ENCODE results near the gene CPNE4.
A peak's percentile ranks its signal among the peaks of the same experiment; 100 is the strongest.
"Not testable (repeated sequence)": the region's sequence is repeated elsewhere in the genome, so short reads cannot be mapped to it uniquely, and the experiment has no call there.

The CPNE4 gene

DNA sequence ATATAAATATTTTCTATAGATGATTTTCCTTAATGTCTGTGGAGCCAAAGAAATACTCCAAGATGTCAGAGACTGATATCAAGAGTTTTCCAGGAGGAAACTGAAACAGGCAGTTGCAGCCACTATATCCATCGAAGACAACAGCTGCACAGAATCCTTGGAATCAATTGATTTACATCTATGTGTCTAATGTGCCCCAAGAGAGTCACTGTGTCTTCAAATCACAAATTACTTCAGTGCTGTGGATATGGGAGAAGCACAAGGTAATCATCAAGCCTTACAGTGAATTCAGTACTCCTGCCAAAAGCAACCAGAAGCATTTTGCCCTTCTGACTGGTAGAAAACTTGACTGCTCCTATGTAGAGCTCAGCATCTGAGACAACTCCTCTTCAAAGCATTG, 51.1 kb downstream of the CPNE4 start:
- Histone ChIP-seq H3K27me3 (ENCODE audit: insufficient read depth, insufficient read length) (no peaks in the 10 kb centered on the region), H3K4me3 (ENCODE audit: insufficient read length, low read depth) (no peak overlapping the region), H3K4me1 (ENCODE audit: insufficient read depth, insufficient read length) (no peaks in the 10 kb centered on the region), H3K36me3 (ENCODE audit: insufficient read depth, insufficient read length, low read length) (no peaks in the 10 kb centered on the region), H3K9me3 (ENCODE audit: insufficient read depth, low read length) (0 out of 2 replicates have a peak, but pooled peaks cover 3% of the 10 kb centered on the region), H3K9ac (ENCODE audit: insufficient read length, low read depth) (no peak overlapping the region)
- no peak for DNase-seq (ENCODE audit: low read depth, low spot score)
- TF ChIP-seq ZNF274 (IDR thresholded peaks at IDR 0.05; ENCODE audit: low read depth, low read length) (no peak), YY1 (IDR thresholded peaks at IDR 0.05; ENCODE audit: insufficient read depth, insufficient read length) (no peak), SUZ12 (IDR thresholded peaks at IDR 0.05; ENCODE audit: extremely low read depth, insufficient read depth, insufficient read length) (no peak)

- Histone ChIP-seq H3K27me3 (ENCODE audit: insufficient read depth, insufficient read length) (no peaks in the 10 kb centered on the region), H3K36me3 (ENCODE audit: insufficient read depth, insufficient read length, low read length) (no peaks in the 10 kb centered on the region), H3K4me1 (ENCODE audit: insufficient read depth, insufficient read length) (no peaks in the 10 kb centered on the region), H3K9ac (ENCODE audit: insufficient read length, low read depth) (no peak overlapping the region), H3K9me3 (ENCODE audit: insufficient read depth, low read length) (0 out of 2 replicates have a peak, but pooled peaks cover 3% of the 10 kb centered on the region), H3K4me3 (ENCODE audit: insufficient read length, low read depth) (no peak overlapping the region)
- DNase-seq (ENCODE audit: low read depth, low spot score), result no peak
- TF ChIP-seq ZNF274 (IDR thresholded peaks at IDR 0.05; ENCODE audit: low read depth, low read length) (no peak), SUZ12 (IDR thresholded peaks at IDR 0.05; ENCODE audit: extremely low read depth, insufficient read depth, insufficient read length) (no peak), YY1 (IDR thresholded peaks at IDR 0.05; ENCODE audit: insufficient read depth, insufficient read length) (no peak)
Observed at GRCh38 chr3:131981323-131981722, 53.5 kb downstream of the CPNE4 start.

- H3K27me3 ChIP-seq (ENCODE audit: insufficient read depth, insufficient read length), result no peaks in the 10 kb centered on the region
- no peak overlapping the region for H3K4me3 ChIP-seq (ENCODE audit: insufficient read length, low read depth)
- DNase-seq (ENCODE audit: low read depth, low spot score), result no peak
- TF ChIP-seq YY1 (IDR thresholded peaks at IDR 0.05; ENCODE audit: insufficient read depth, insufficient read length), result no peak
- TF ChIP-seq ZNF274 (IDR thresholded peaks at IDR 0.05; ENCODE audit: low read depth, low read length), result no peak
- no peak for TF ChIP-seq SUZ12 (IDR thresholded peaks at IDR 0.05; ENCODE audit: extremely low read depth, insufficient read depth, insufficient read length)
- H3K9me3 ChIP-seq (ENCODE audit: insufficient read depth, low read length), result 0 out of 2 replicates have a peak, but pooled peaks cover 3% of the 10 kb centered on the region
- no peak overlapping the region for H3K9ac ChIP-seq (ENCODE audit: insufficient read length, low read depth)
- no peaks in the 10 kb centered on the region for H3K36me3 ChIP-seq (ENCODE audit: insufficient read depth, insufficient read length, low read length)
- no peaks in the 10 kb centered on the region for H3K4me1 ChIP-seq (ENCODE audit: insufficient read depth, insufficient read length)
Observed at GRCh38 chr3:131976448-131976847, 58.4 kb downstream of the CPNE4 start.

DNA sequence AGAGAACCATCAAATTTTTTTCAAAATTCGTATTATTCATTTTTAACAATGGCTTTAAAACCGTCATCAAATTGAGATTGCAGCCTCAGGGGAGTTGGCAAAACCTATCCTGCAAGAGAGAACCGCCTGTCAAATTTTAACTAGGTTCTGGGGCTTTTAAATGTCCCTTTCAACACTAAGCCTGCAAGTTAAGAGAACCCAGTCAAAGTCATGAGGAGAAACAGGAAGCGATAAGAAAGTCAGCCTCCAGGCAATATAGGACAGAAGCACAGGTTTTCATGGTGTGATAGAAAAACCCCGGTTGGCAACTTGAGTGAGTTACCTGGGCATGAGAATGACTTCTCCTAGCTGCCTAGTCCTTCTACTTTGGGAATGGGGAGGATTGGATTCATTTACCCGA, 59.8 kb downstream of the CPNE4 start:
- no peak for TF ChIP-seq SUZ12 (IDR thresholded peaks at IDR 0.05; ENCODE audit: extremely low read depth, insufficient read depth, insufficient read length)
- TF ChIP-seq YY1 (IDR thresholded peaks at IDR 0.05; ENCODE audit: insufficient read depth, insufficient read length), result no peak
- no peak for TF ChIP-seq ZNF274 (IDR thresholded peaks at IDR 0.05; ENCODE audit: low read depth, low read length)
- no peaks in the 10 kb centered on the region for H3K27me3 ChIP-seq (ENCODE audit: insufficient read depth, insufficient read length)
- H3K4me3 ChIP-seq (ENCODE audit: insufficient read length, low read depth), result no peak overlapping the region
- DNase-seq (ENCODE audit: low read depth, low spot score), result no peak
- H3K9ac ChIP-seq (ENCODE audit: insufficient read length, low read depth), result no peak overlapping the region
- no peaks in the 10 kb centered on the region for H3K36me3 ChIP-seq (ENCODE audit: insufficient read depth, insufficient read length, low read length)
- 0 out of 2 replicates have a peak, but pooled peaks cover 3% of the 10 kb centered on the region for H3K9me3 ChIP-seq (ENCODE audit: insufficient read depth, low read length)
- no peaks in the 10 kb centered on the region for H3K4me1 ChIP-seq (ENCODE audit: insufficient read depth, insufficient read length)

DNA sequence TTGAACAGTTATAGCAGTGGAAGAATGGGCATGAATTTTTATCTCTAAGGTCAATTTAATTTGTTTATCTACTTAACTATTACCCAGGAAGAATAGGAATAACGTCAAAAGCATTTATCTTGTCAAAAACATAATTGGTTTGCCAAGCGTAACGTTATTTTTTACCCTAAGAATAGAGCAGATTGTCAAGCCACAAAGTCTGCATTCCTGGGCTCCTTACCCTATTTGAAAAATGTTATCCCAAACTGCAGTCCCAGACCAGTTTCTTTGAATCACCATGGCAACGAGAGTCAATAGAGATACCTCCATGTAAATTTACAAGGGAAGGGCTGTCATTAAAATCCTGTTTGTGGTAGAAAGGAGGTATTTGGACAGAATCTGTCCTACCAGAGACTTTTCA, 61.1 kb downstream of the CPNE4 start:
- TF ChIP-seq SUZ12 (IDR thresholded peaks at IDR 0.05; ENCODE audit: extremely low read depth, insufficient read depth, insufficient read length) (no peak), ZNF274 (IDR thresholded peaks at IDR 0.05; ENCODE audit: low read depth, low read length) (no peak), YY1 (IDR thresholded peaks at IDR 0.05; ENCODE audit: insufficient read depth, insufficient read length) (no peak)
- DNase-seq (ENCODE audit: low read depth, low spot score), result peak; percentile 57

DNA sequence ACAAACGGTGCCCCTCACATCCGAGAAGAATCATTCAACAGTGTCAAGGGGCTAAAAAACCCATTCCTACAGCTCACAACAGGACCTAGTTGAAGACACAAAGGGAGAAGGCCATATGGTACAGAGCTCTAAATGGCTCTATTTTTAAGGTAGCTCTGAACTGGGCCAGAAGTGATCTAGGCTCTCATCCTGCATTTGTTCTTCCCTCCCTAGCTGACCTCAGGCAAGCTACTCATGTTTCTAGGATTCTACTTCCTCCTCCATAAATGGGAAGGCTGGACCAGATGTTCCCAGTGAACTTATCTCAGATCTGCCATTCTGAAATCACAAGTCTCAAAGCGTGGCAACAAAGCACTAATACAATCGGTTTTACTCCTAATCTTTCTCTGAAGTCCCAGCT, 62.3 kb downstream of the CPNE4 start:
- Histone ChIP-seq H3K4me1 (ENCODE audit: insufficient read depth, insufficient read length) (no peaks in the 10 kb centered on the region), H3K9me3 (ENCODE audit: insufficient read depth, low read length) (no peaks in the 10 kb centered on the region), H3K9ac (ENCODE audit: insufficient read length, low read depth) (no peak overlapping the region), H3K27me3 (ENCODE audit: insufficient read depth, insufficient read length) (no peaks in the 10 kb centered on the region), H3K36me3 (ENCODE audit: insufficient read depth, insufficient read length, low read length) (no peaks in the 10 kb centered on the region), H3K4me3 (ENCODE audit: insufficient read length, low read depth) (no peak overlapping the region)
- no peak for DNase-seq (ENCODE audit: low read depth, low spot score)
- TF ChIP-seq SUZ12 (IDR thresholded peaks at IDR 0.05; ENCODE audit: extremely low read depth, insufficient read depth, insufficient read length) (no peak), ZNF274 (IDR thresholded peaks at IDR 0.05; ENCODE audit: low read depth, low read length) (no peak), YY1 (IDR thresholded peaks at IDR 0.05; ENCODE audit: insufficient read depth, insufficient read length) (no peak)

More for the DNA sequence above, 61.1 kb downstream of the CPNE4 start:
- Histone ChIP-seq H3K9me3 (ENCODE audit: insufficient read depth, low read length) (no peaks in the 10 kb centered on the region), H3K4me1 (ENCODE audit: insufficient read depth, insufficient read length) (no peaks in the 10 kb centered on the region), H3K36me3 (ENCODE audit: insufficient read depth, insufficient read length, low read length) (no peaks in the 10 kb centered on the region), H3K4me3 (ENCODE audit: insufficient read length, low read depth) (no peak overlapping the region), H3K9ac (ENCODE audit: insufficient read length, low read depth) (no peak overlapping the region), H3K27me3 (ENCODE audit: insufficient read depth, insufficient read length) (no peaks in the 10 kb centered on the region)

DNA sequence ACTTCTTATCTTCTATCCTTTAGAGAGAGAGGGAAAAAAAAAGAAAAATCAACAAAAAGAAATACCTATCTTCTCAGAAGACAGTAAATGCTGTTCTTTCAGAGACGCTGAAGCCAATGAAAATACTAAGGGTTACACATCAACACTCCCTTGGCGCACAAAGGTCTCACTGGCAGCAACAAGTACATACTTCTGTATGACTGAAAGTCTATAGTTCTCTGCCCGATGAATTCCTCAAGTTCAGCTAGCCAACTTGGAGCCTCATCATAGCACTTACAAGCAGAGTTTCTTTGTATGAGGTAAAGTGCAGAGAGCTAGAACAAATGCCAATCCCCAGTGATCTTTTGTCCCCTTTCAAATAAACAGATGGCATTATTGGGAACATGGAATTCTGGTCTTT, 62.7 kb downstream of the CPNE4 start:
- no peak overlapping the region for H3K4me3 ChIP-seq (ENCODE audit: insufficient read length, low read depth)
- no peaks in the 10 kb centered on the region for H3K4me1 ChIP-seq (ENCODE audit: insufficient read depth, insufficient read length)
- no peaks in the 10 kb centered on the region for H3K9me3 ChIP-seq (ENCODE audit: insufficient read depth, low read length)
- H3K36me3 ChIP-seq (ENCODE audit: insufficient read depth, insufficient read length, low read length), result no peaks in the 10 kb centered on the region
- H3K9ac ChIP-seq (ENCODE audit: insufficient read length, low read depth), result no peak overlapping the region
- no peak for DNase-seq (ENCODE audit: low read depth, low spot score)
- no peaks in the 10 kb centered on the region for H3K27me3 ChIP-seq (ENCODE audit: insufficient read depth, insufficient read length)
- TF ChIP-seq YY1 (IDR thresholded peaks at IDR 0.05; ENCODE audit: insufficient read depth, insufficient read length) (no peak), SUZ12 (IDR thresholded peaks at IDR 0.05; ENCODE audit: extremely low read depth, insufficient read depth, insufficient read length) (no peak)

- H3K9ac ChIP-seq (ENCODE audit: insufficient read length, low read depth); H3K4me3 ChIP-seq (ENCODE audit: insufficient read length, low read depth); H3K9me3 ChIP-seq (ENCODE audit: insufficient read depth, low read length); H3K36me3 ChIP-seq (ENCODE audit: insufficient read depth, insufficient read length, low read length); H3K27me3 ChIP-seq (ENCODE audit: insufficient read depth, insufficient read length); DNase-seq (ENCODE audit: low read depth, low spot score); H3K4me1 ChIP-seq (ENCODE audit: insufficient read depth, insufficient read length): not testable (repeated sequence)
Observed at GRCh38 chr3:131963442-131963841, 71.4 kb downstream of the CPNE4 start.
